22Rv1 (cell line): ENCODE results near the gene ZNF680.

Experiments used
- ZFX ChIP-seq: fragments of 450-650 bp; IDR thresholded peaks from 2 replicates; pipeline ENCODE4 v1.6.1; 2017; ENCODE audit warnings: antibody characterized with exemption, borderline replicate concordance
- TF ChIP-seq, protein P1 (sequence below): fragments of 450-650 bp; IDR thresholded peaks from 2 replicates; pipeline ENCODE4 v1.5.1; 2017; ENCODE audit warnings: mild to moderate bottlenecking

DNA sequence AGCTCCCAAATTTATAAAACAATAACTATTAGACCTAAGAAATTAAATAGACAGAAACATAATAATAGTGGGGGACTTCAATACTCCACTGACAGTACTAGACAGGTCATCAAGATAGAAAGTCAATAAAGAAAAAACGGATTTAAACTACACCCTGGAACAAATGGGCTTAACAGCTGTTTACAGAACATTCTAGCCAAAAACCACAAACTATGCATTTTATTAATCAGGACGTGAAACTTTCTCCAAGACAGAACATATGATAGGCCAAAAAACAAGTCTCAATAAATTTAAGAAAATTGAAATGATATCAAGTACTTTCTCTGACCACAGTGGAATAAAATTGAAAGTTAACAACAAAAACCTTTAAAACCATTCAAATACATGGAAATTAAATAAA lies 46.4 kb downstream of the ZNF680 start:
- TF ChIP-seq, protein P1, sequence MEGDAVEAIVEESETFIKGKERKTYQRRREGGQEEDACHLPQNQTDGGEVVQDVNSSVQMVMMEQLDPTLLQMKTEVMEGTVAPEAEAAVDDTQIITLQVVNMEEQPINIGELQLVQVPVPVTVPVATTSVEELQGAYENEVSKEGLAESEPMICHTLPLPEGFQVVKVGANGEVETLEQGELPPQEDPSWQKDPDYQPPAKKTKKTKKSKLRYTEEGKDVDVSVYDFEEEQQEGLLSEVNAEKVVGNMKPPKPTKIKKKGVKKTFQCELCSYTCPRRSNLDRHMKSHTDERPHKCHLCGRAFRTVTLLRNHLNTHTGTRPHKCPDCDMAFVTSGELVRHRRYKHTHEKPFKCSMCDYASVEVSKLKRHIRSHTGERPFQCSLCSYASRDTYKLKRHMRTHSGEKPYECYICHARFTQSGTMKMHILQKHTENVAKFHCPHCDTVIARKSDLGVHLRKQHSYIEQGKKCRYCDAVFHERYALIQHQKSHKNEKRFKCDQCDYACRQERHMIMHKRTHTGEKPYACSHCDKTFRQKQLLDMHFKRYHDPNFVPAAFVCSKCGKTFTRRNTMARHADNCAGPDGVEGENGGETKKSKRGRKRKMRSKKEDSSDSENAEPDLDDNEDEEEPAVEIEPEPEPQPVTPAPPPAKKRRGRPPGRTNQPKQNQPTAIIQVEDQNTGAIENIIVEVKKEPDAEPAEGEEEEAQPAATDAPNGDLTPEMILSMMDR, result no peak
- TF ChIP-seq ZFX, result no peak
